ENCODE data around the gene ARL6IP6.

ARL6IP6 gene

GRCh38 chr2:152693033-152693432 is 25.4 kb upstream of the ARL6IP6 start:
- no peak for TF ChIP-seq CTCF (conservative IDR thresholded peaks at IDR 0.05; ENCODE audit: low read depth, low read length)
- no peak for DNase-seq (ENCODE audit: low read depth)
- H3K4me3 ChIP-seq (ENCODE audit: low read length) = no peak overlapping the region

DNA sequence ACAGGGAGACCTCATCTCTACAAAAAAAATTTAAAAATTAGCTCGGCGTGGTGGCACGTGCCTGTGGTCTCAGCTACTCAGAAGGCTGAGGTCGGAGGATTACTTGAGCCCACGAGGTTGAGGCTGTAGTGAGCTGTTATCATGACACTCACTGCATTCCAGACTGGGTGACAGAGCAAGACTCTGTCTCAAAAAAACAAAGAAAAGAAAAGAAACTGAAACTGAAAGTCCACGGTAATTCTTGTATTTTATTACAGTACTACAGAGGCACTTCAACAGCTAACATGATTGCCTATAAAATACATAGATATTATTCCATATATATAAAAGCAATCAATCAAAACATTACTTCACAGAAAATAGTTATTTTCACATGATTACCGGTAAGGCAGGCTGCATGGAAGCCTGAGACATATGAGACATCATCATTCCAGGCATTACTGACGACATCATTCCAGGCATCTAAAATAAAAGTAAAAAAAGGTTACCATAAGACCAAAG is 24.2 kb upstream of the ARL6IP6 start:
- H3K4me3 ChIP-seq (ENCODE audit: low read length) = no peak overlapping the region
- peak; percentile 11 for DNase-seq (ENCODE audit: low read depth)
- TF ChIP-seq CTCF (conservative IDR thresholded peaks at IDR 0.05; ENCODE audit: low read depth, low read length) = no peak

DNA sequence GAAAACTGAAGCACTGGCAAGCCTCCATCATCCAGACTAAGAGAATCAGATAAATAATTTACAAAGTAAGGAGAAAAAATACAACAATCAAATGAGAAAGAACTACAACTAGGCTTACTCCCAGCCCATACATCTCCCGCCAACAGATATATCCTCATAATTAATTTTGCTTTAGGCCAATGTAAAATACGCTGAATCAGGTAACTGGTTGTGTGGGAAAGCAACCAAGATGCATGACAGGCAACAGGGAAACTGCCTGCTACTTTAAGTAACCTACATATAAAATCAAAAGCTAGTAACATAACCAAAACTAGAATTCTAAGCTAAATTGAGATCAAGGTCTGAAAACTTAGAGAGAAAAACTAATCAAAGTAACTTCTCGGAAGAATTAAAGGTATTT is 22.7 kb upstream of the ARL6IP6 start:
- no peak overlapping the region for H3K4me3 ChIP-seq (ENCODE audit: low read length)
- TF ChIP-seq CTCF (conservative IDR thresholded peaks at IDR 0.05; ENCODE audit: low read depth, low read length) = no peak
- DNase-seq (ENCODE audit: low read depth) = no peak

DNA sequence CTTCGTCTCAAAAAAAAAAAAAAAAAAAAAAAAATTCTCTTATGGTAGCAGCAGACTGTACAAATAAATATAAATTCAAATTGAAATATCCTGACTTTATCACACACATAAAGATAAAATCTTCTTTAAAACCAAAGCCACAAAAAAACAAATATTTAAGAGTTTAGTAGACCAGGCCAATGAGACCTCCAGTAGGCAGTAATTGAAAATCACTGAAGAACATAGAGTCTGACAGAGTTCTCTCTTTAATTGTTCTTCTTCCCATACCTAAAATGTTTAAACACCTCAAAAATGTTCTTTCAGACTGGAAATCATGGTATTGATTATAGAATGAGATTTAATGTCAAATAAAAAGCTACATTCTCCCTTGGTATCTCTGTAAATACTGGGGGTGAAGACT is 21.9 kb upstream of the ARL6IP6 start:
- TF ChIP-seq CTCF (conservative IDR thresholded peaks at IDR 0.05; ENCODE audit: low read depth, low read length) = no peak
- no peak for DNase-seq (ENCODE audit: low read depth)
- H3K4me3 ChIP-seq (ENCODE audit: low read length) = no peak overlapping the region

DNA sequence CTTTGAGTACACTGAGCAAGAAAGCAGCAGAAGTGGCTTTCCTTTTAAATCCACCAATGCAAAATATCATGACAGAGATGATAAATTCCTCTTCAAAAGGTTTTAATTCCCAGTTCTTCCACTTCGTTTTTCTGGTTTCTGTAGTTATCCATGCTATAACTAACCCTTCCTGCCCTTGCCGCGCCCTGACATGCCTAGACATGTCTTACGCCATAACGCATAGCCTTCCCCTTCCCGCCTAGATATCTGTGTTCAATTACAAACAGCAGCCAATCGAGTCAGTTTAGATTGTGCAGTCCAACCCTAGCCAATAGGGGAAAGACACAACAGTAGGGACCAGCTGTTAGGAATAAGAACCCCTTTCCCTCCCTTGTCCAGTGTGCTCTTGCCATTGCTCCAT is 17.2 kb upstream of the ARL6IP6 start:
- DNase-seq (ENCODE audit: low read depth) = no peak
- TF ChIP-seq CTCF (conservative IDR thresholded peaks at IDR 0.05; ENCODE audit: low read depth, low read length) = no peak
- H3K4me3 ChIP-seq (ENCODE audit: low read length) = no peak overlapping the region

- H3K4me3 ChIP-seq (ENCODE audit: low read length) = no peak overlapping the region
- no peak for DNase-seq (ENCODE audit: low read depth)
- TF ChIP-seq CTCF (conservative IDR thresholded peaks at IDR 0.05; ENCODE audit: low read depth, low read length) = no peak
These were observed 11.9 kb upstream of the ARL6IP6 start for GRCh38 chr2:152706477-152707021.

DNA sequence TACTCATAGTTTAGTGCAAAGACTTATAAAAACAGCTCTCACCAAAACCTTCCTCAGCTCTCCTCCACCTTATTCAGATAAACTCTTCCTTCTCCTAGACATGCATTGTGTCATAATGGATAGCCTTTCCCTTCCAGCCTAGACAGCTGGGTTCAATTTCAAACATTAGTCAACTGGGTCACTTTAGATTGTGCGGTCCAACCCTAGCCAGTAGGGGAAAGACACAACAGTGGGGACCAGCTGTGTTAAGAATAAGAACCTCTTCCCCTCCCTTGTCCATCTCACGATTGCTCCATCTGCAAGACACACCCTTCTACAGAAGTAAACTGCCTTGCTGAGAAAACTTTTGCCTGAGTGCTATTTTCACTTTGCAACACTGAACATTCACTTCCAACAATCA is 9.7 kb upstream of the ARL6IP6 start:
- no peak for TF ChIP-seq CTCF (conservative IDR thresholded peaks at IDR 0.05; ENCODE audit: low read depth, low read length)
- DNase-seq (ENCODE audit: low read depth) = no peak
- no peak overlapping the region for H3K4me3 ChIP-seq (ENCODE audit: low read length)

Data from retinal pigment epithelial cell (primary cell).